ENCODE results near the gene NXNL2. TPM values are rescaled to one million over a fixed set of nuclear protein-coding genes. Genes with fewer than 3 reads are reported as not detected.

The NXNL2 gene
- total RNA-seq, 1 experiment from 2014 or later: 0.52 TPM

- Mint-ChIP-seq H3K9me3 (ENCODE audit: unreplicated experiment) (no peaks in the 10 kb centered on the region), H3K36me3 (ENCODE audit: insufficient read depth, unreplicated experiment) (no peaks in the 10 kb centered on the region), H3K4me1 (ENCODE audit: low read depth, unreplicated experiment) (no peaks in the 10 kb centered on the region), H3K4me3 (ENCODE audit: unreplicated experiment) (no peak overlapping the region), H3K27ac (ENCODE audit: unreplicated experiment) (no peak overlapping the region), H3K27me3 (ENCODE audit: insufficient read depth, unreplicated experiment) (no peaks in the 10 kb centered on the region)
- Histone ChIP-seq H3K36me3 (ENCODE audit: control insufficient read depth, insufficient read depth, low read length) (no peaks in the 10 kb centered on the region), H3K4me3 (ENCODE audit: low read depth, low read length) (no peak overlapping the region), H3K9me3 (no peaks in the 10 kb centered on the region), H3K27me3 (replicated peaks; ENCODE audit: control insufficient read depth, insufficient read depth, low read length) (no peaks in the 10 kb centered on the region), H3K4me1 (no peaks in the 10 kb centered on the region)
- BruUV-seq (replicated peaks): no TSS peak
- DNase-seq: no peak
- no peak for TF ChIP-seq CTCF (IDR thresholded peaks at IDR 0.05; ENCODE audit: insufficient read depth in 1 of 2, low read depth in 1 of 2, low read length in 1 of 2, severe bottlenecking in 1 of 2, unreplicated experiment in 1 of 2)
- ChIA-PET POLR2A (no interaction called here), CTCF (no interaction called here)
- intact Hi-C loops (cut with micrococcal nuclease; ENCODE audit: unreplicated experiment): no loop called here
These were observed 39.8 kb upstream of the NXNL2 start for GRCh38 chr9:88494983-88495721.

DNA sequence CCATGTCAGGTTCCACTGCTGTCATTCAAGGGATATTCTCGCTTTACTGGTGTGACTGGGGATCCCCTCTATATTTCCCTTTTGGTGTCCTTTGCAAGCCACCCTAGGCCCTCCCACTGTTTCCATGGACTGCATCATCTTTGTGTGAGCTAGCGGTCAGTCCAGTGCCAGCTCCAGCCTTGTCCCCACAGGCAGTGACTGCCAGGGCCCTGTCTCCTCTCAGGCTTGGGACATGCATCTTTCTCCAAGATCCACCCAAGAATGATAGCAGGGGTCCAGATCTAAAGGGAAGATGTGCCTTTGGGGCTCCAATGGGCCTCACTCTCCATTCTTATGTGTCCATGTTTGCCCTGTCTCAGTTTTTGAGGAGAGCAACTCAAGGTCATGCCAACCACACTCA lies 37.8 kb upstream of the NXNL2 start:
- no peak for DNase-seq
- CTCF ChIA-PET: no interaction called here
- Mint-ChIP-seq H3K27ac (ENCODE audit: unreplicated experiment) (no peak overlapping the region), H3K9me3 (ENCODE audit: unreplicated experiment) (no peaks in the 10 kb centered on the region), H3K4me3 (ENCODE audit: unreplicated experiment) (no peak overlapping the region), H3K4me1 (ENCODE audit: low read depth, unreplicated experiment) (no peaks in the 10 kb centered on the region), H3K27me3 (ENCODE audit: insufficient read depth, unreplicated experiment) (no peaks in the 10 kb centered on the region), H3K36me3 (ENCODE audit: insufficient read depth, unreplicated experiment) (no peaks in the 10 kb centered on the region)
- H3K36me3 ChIP-seq (ENCODE audit: control insufficient read depth, insufficient read depth, low read length): no peaks in the 10 kb centered on the region
- TF ChIP-seq CTCF (IDR thresholded peaks at IDR 0.05; ENCODE audit: insufficient read depth in 1 of 2, low read depth in 1 of 2, low read length in 1 of 2, severe bottlenecking in 1 of 2, unreplicated experiment in 1 of 2): no peak
- H3K9me3 ChIP-seq: no peaks in the 10 kb centered on the region
- intact Hi-C loops (cut with micrococcal nuclease; ENCODE audit: unreplicated experiment): no loop called here
- H3K4me1 ChIP-seq: no peaks in the 10 kb centered on the region
- no TSS peak for BruUV-seq (replicated peaks)
- H3K4me3 ChIP-seq (ENCODE audit: low read depth, low read length): no peak overlapping the region
- H3K27me3 ChIP-seq (replicated peaks; ENCODE audit: control insufficient read depth, insufficient read depth, low read length): no peaks in the 10 kb centered on the region
- POLR2A ChIA-PET: no interaction called here

DNA sequence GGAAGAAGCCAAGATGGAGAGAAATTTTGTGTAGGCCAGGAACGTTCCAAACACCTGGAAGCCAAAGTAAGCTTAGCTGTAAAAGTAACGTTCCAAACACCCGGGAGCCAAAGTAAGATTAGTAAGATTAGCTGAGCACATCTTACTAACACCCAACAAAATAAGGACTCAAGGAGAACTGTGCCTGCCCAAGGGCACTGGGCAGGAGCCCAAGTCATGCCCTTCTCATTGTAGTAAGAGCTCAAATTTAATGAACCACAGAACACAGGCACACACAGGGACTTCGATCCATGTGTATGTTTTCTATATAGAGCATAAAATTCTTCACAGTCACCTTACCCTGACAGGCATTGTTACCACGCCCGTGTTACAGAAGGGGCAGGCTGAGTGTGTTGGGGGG lies 36.1 kb upstream of the NXNL2 start:
- TF ChIP-seq CTCF (IDR thresholded peaks at IDR 0.05; ENCODE audit: insufficient read depth in 1 of 2, low read depth in 1 of 2, low read length in 1 of 2, severe bottlenecking in 1 of 2, unreplicated experiment in 1 of 2): no peak
- no peaks in the 10 kb centered on the region for H3K4me1 ChIP-seq
- Mint-ChIP-seq H3K4me3 (ENCODE audit: unreplicated experiment) (no peak overlapping the region), H3K9me3 (ENCODE audit: unreplicated experiment) (no peaks in the 10 kb centered on the region), H3K36me3 (ENCODE audit: insufficient read depth, unreplicated experiment) (no peaks in the 10 kb centered on the region), H3K27me3 (ENCODE audit: insufficient read depth, unreplicated experiment) (no peaks in the 10 kb centered on the region), H3K27ac (ENCODE audit: unreplicated experiment) (no peak overlapping the region), H3K4me1 (ENCODE audit: low read depth, unreplicated experiment) (peaks cover 6% of the 10 kb centered on the region)
- POLR2A ChIA-PET: no interaction called here
- H3K36me3 ChIP-seq (ENCODE audit: control insufficient read depth, insufficient read depth, low read length): no peaks in the 10 kb centered on the region
- H3K27me3 ChIP-seq (replicated peaks; ENCODE audit: control insufficient read depth, insufficient read depth, low read length): no peaks in the 10 kb centered on the region
- CTCF ChIA-PET: no interaction called here
- intact Hi-C loops (cut with micrococcal nuclease; ENCODE audit: unreplicated experiment): no loop called here
- H3K9me3 ChIP-seq: no peaks in the 10 kb centered on the region
- no peak overlapping the region for H3K4me3 ChIP-seq (ENCODE audit: low read depth, low read length)
- no peak for DNase-seq
- BruUV-seq (replicated peaks): no TSS peak
